Glutamatergic neuron (in vitro differentiated cells): Measurements from ENCODE around the gene IFI27L1. TPM values are rescaled to one million over a fixed set of nuclear protein-coding genes. Genes with fewer than 3 reads are reported as not detected.

Experiments used
- DNase-seq: peaks from one replicate; pipeline ENCODE4 v3.0.0; 2022
- H3K27ac Mint-ChIP-seq: one replicate; pipeline ENCODE4 v1.8.0; 2020; ENCODE audit warnings: mild to moderate bottlenecking, mixed read lengths, inconsistent platforms; ENCODE audit not compliant: unreplicated experiment
- H3K27me3 Mint-ChIP-seq: one replicate; pipeline ENCODE4 v1.8.0; 2020; ENCODE audit warnings: mild to moderate bottlenecking, moderate library complexity, mixed read lengths, inconsistent platforms; ENCODE audit not compliant: unreplicated experiment
- H3K36me3 Mint-ChIP-seq: one replicate; pipeline ENCODE4 v1.8.0; 2020; ENCODE audit warnings: mild to moderate bottlenecking, mixed read lengths, inconsistent platforms; ENCODE audit not compliant: unreplicated experiment
- H3K4me1 Mint-ChIP-seq: one replicate; pipeline ENCODE4 v1.8.0; 2020; ENCODE audit warnings: mild to moderate bottlenecking, low read depth, mixed read lengths, inconsistent platforms; ENCODE audit not compliant: unreplicated experiment
- H3K4me3 Mint-ChIP-seq: one replicate; pipeline ENCODE4 v1.8.0; 2020; ENCODE audit warnings: mild to moderate bottlenecking, mixed read lengths, inconsistent platforms; ENCODE audit not compliant: unreplicated experiment
- H3K9me3 Mint-ChIP-seq: one replicate; pipeline ENCODE4 v1.8.0; 2020; ENCODE audit warnings: mild to moderate bottlenecking, moderate library complexity, mixed read lengths, inconsistent platforms; ENCODE audit not compliant: unreplicated experiment
- CTCF ChIP-seq: fragments of 200-600 bp; sonication (generic); IDR thresholded peaks from one replicate; pipeline ENCODE4 v1.5.0; 2021; ENCODE audit not compliant: partially characterized antibody, unreplicated experiment
- total RNA-seq: library from RNA; stranded (reverse); fragmentation: NEBNext Ultra II Directional; extraction: Animal tissue kit (Norgen Biotek cat#: 25700); gene quantifications from one replicate; pipeline ENCODE4 v1.2.1, GENCODE V29; 2021; ENCODE audit not compliant: unreplicated experiment

Gene IFI27L1
- total RNA-seq, 1 donor from 2014 or later = 45.7 TPM

GRCh38 chr14:94111276-94112095 is 30.4 kb downstream of the IFI27L1 start:
- Mint-ChIP-seq H3K27ac (no peak overlapping the region), H3K9me3 (peaks cover 2% of the 10 kb centered on the region), H3K36me3 (no peaks in the 10 kb centered on the region), H3K27me3 (peaks cover 4% of the 10 kb centered on the region), H3K4me1 (peaks cover 6% of the 10 kb centered on the region), H3K4me3 (no peak overlapping the region)
- no peak for TF ChIP-seq CTCF
- no peak for DNase-seq

GRCh38 chr14:94112513-94113063 is 31.5 kb downstream of the IFI27L1 start:
- Mint-ChIP-seq H3K4me1 (peaks cover 6% of the 10 kb centered on the region), H3K4me3 (no peak overlapping the region), H3K9me3 (peaks cover 2% of the 10 kb centered on the region), H3K27ac (no peak overlapping the region), H3K27me3 (peaks cover 4% of the 10 kb centered on the region), H3K36me3 (no peaks in the 10 kb centered on the region)
- no peak for TF ChIP-seq CTCF
- no peak for DNase-seq

GRCh38 chr14:94113073-94113472 is 32.0 kb downstream of the IFI27L1 start:
- H3K27ac Mint-ChIP-seq = no peak overlapping the region
- H3K9me3 Mint-ChIP-seq = peaks cover 2% of the 10 kb centered on the region
- no peaks in the 10 kb centered on the region for H3K36me3 Mint-ChIP-seq
- no peak for DNase-seq
- peaks cover 4% of the 10 kb centered on the region for H3K27me3 Mint-ChIP-seq
- no peak for TF ChIP-seq CTCF
- H3K4me3 Mint-ChIP-seq = no peak overlapping the region
- peaks cover 6% of the 10 kb centered on the region for H3K4me1 Mint-ChIP-seq

GRCh38 chr14:94113490-94113889 is 32.4 kb downstream of the IFI27L1 start:
- no peak overlapping the region for H3K27ac Mint-ChIP-seq

More at GRCh38 chr14:94113490-94113889, 32.4 kb downstream of the IFI27L1 start:
- H3K27me3 Mint-ChIP-seq = peaks cover 4% of the 10 kb centered on the region
- H3K4me3 Mint-ChIP-seq = no peak overlapping the region
- no peak for TF ChIP-seq CTCF
- no peaks in the 10 kb centered on the region for H3K36me3 Mint-ChIP-seq
- peaks cover 2% of the 10 kb centered on the region for H3K9me3 Mint-ChIP-seq
- H3K4me1 Mint-ChIP-seq = peaks cover 6% of the 10 kb centered on the region
- no peak for DNase-seq
